Stimulated activated naive B cell treated with anti-CD40 and anti-IgM and Interleukin-4, amounts not matched to agents 10 μg/mL and 1 μg/mL and 100 μg/mL, for 72 hours (primary cell): Measurements from ENCODE around the gene TOGARAM2.

Experiments used
- ATAC-seq, 2 donors: fragments of 150-1000 bp; cut with Tn5 transposase; replicated peaks; 2 replicates each; pipeline ENCODE4 v1.10.0; 2021; ENCODE audit warnings: moderate library complexity in 1 of 2
- DNase-seq: peaks from one replicate; pipeline ENCODE4 v3.0.0; 2021
- H3K27ac Mint-ChIP-seq: one replicate; pipeline ENCODE4 v1.8.0; 2022; ENCODE audit warnings: mild to moderate bottlenecking, mixed read lengths
- H3K27me3 Mint-ChIP-seq, 2 donors: one replicate each; pipeline ENCODE4 v1.8.0; 2022; ENCODE audit warnings: mixed read lengths in 2 of 2
- H3K36me3 Mint-ChIP-seq, 2 donors: one replicate each; pipeline ENCODE4 v1.8.0; 2022; ENCODE audit warnings: mixed read lengths in 2 of 2, mild to moderate bottlenecking in 1 of 2
- H3K4me1 Mint-ChIP-seq, 2 donors: one replicate each; pipeline ENCODE4 v1.8.0; 2022; ENCODE audit warnings: mixed read lengths in 2 of 2, mild to moderate bottlenecking in 1 of 2
- H3K4me3 Mint-ChIP-seq, 2 donors: one replicate each; pipeline ENCODE4 v1.8.0; 2022; ENCODE audit warnings: mild to moderate bottlenecking in 2 of 2, mixed read lengths in 2 of 2, moderate library complexity in 1 of 2
- H3K9me3 Mint-ChIP-seq, 2 donors: one replicate each; pipeline ENCODE4 v1.8.0; 2022; ENCODE audit warnings: mixed read lengths in 2 of 2, mild to moderate bottlenecking in 1 of 2

TOGARAM2 gene

DNA sequence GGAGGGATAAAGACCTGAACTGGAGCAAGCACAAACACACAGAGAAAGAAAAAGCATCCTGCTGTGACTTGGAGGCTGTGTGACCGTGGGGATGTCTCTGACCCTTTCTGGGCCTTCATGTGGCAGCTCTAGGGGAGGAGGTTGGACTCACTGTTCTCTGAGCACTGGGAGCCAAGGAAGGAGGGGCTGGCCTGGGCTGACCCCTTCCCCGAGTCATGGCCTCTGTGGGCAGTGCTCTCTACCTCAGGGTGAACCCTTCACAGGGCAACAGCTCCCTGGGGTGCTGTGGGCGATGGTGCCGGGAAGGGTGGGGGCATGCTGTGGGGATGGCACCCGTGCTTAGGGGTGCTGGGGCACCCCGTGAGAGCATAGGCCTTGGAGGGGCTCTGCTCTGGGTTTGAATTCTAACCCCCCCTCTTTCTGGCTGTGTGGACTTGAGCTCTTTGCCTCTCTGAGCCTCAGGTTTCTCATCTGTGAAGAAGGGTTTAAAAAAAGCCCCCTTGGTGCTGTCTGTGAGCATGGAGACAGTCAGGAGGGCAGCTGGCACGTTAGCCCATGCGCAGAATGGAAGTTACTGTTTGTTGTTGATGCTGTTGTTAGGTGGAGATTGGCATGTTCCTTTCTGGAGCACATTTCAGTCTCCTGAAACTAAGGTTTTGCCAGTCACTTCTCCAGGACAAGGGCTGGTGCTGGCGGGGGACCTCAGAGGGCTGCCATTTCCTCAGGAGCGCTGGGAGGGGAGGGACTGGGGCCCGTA lies 700 bp downstream of the TOGARAM2 start:
- H3K9me3 Mint-ChIP-seq, result peaks cover 0 to 3% of the 10 kb centered on the region in 2 donors
- H3K4me3 Mint-ChIP-seq, result no peak overlapping the region
- DNase-seq (no peak), ATAC-seq (peak in 1 of 2 donors; percentile 36)
- H3K36me3 Mint-ChIP-seq, result no peaks in the 10 kb centered on the region
- no peaks in the 10 kb centered on the region for H3K4me1 Mint-ChIP-seq
- peaks cover 0 to 1% of the 10 kb centered on the region in 2 donors for H3K27me3 Mint-ChIP-seq
- H3K27ac Mint-ChIP-seq, result no peak overlapping the region

GRCh38 chr2:28982381-28982950 lies 1.4 kb downstream of the TOGARAM2 start:
- Mint-ChIP-seq H3K4me3 (no peak overlapping the region), H3K27me3 (no peaks in the 10 kb centered on the region), H3K9me3 (peaks cover 0 to 3% of the 10 kb centered on the region in 2 donors), H3K4me1 (no peaks in the 10 kb centered on the region), H3K36me3 (no peaks in the 10 kb centered on the region), H3K27ac (no peak overlapping the region)
- no peak for ATAC-seq
- no peak for DNase-seq

DNA sequence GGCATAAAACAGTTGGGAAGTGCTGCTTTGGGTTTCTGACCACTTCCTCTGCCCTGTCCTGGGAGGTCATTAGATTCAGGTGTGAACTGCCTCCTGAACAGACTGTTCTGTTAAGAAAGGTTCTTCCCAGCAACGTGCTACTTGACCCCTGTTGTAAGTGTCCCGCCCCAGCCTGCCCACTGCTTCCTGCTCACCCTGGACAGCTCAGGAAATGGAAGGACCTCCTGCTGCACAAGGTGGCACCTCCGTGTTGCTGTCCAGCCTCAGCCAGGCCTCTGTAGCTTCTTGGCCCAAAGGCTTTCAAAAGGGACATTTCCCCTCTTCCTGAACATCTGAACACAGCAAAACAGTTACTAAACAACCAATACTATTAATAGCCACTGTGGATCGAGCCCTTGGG lies 5.3 kb downstream of the TOGARAM2 start:
- Mint-ChIP-seq H3K4me3 (no peak overlapping the region), H3K9me3 (peaks cover 0 to 3% of the 10 kb centered on the region in 2 donors), H3K27me3 (no peaks in the 10 kb centered on the region), H3K4me1 (no peaks in the 10 kb centered on the region), H3K27ac (no peak overlapping the region), H3K36me3 (no peaks in the 10 kb centered on the region)
- DNase-seq (no peak), ATAC-seq (no peak)

- DNase-seq, result no peak
Observed at GRCh38 chr2:28989973-28990372, 8.9 kb downstream of the TOGARAM2 start.

DNA sequence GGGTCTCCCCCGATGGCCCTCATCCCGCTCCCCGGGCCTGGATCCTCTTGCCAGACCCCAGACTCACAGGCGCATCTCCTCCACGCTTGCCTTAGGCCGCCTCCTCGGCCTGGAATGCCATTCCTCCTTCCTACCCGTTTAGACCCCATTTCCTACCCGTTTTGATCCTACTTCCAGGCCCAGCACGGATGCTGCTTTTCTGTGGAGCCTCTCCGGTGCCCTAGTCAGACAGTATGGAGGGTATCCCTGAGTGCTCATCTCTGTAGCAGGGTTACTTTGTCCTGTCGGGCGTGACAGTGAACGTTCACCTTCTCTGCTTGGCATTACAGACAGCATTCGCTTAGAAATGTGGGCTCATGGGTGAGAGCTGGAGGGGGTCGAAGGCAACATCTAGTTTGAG lies 9.3 kb downstream of the TOGARAM2 start:
- H3K36me3 Mint-ChIP-seq, result no peaks in the 10 kb centered on the region
- no peak for ATAC-seq
- H3K4me3 Mint-ChIP-seq, result no peak overlapping the region
- H3K27ac Mint-ChIP-seq, result no peak overlapping the region
- H3K9me3 Mint-ChIP-seq, result no peaks in the 10 kb centered on the region
- no peaks in the 10 kb centered on the region for H3K4me1 Mint-ChIP-seq
- DNase-seq, result no peak
- H3K27me3 Mint-ChIP-seq, result no peaks in the 10 kb centered on the region

More at GRCh38 chr2:28989973-28990372, 8.9 kb downstream of the TOGARAM2 start:
- no peak for ATAC-seq
- Mint-ChIP-seq H3K36me3 (no peaks in the 10 kb centered on the region), H3K27ac (no peak overlapping the region), H3K4me3 (no peak overlapping the region), H3K4me1 (no peaks in the 10 kb centered on the region), H3K9me3 (no peaks in the 10 kb centered on the region), H3K27me3 (no peaks in the 10 kb centered on the region)

DNA sequence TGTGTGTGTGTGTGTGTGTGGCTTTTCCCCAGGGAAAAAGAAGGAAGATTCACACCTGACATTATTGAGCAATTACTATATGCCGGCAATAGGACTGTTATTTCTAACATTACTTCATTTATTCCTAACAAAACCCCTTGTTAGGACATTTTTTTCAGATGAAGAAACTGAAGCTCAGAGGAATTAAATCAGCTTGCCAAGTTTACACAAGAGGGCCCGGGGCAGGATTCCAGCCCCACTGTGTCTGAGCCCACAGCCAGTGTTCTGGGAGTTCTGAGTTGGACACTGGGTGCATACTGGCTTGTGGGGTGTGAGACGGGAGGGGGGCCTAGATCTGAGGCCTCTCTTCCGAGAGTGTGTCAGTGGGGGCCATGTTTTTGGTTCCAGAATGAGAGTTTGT lies 9.9 kb downstream of the TOGARAM2 start:
- H3K9me3 Mint-ChIP-seq, result no peaks in the 10 kb centered on the region

DNA sequence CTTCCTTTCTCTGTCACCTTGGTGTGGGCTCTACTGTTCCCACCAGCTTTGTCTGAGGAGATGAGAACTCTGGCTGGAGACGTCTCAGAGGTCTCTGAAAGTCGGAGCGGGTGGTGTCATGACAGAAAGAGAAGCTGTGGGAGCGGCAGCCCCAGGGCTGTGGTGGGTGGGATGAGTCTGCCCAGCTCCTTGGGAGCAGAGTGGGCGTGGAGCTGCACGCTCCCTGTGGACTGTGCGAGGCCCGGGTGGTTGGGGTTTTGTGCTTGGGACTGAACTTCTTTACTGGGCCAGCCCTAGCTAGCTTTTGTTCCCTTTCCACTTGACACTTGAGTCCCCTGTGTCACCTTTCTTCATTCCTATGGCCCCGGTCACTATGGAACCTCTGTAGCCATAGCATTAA lies 10.4 kb downstream of the TOGARAM2 start:
- DNase-seq, result no peak
- Mint-ChIP-seq H3K27ac (no peak overlapping the region), H3K4me1 (no peaks in the 10 kb centered on the region), H3K4me3 (no peak overlapping the region), H3K9me3 (no peaks in the 10 kb centered on the region), H3K27me3 (no peaks in the 10 kb centered on the region), H3K36me3 (no peaks in the 10 kb centered on the region)
- no peak for ATAC-seq

More for the DNA sequence above, 9.9 kb downstream of the TOGARAM2 start:
- ATAC-seq (no peak), DNase-seq (no peak)
- Mint-ChIP-seq H3K27ac (no peak overlapping the region), H3K4me3 (no peak overlapping the region), H3K4me1 (no peaks in the 10 kb centered on the region), H3K36me3 (no peaks in the 10 kb centered on the region), H3K27me3 (no peaks in the 10 kb centered on the region)

DNA sequence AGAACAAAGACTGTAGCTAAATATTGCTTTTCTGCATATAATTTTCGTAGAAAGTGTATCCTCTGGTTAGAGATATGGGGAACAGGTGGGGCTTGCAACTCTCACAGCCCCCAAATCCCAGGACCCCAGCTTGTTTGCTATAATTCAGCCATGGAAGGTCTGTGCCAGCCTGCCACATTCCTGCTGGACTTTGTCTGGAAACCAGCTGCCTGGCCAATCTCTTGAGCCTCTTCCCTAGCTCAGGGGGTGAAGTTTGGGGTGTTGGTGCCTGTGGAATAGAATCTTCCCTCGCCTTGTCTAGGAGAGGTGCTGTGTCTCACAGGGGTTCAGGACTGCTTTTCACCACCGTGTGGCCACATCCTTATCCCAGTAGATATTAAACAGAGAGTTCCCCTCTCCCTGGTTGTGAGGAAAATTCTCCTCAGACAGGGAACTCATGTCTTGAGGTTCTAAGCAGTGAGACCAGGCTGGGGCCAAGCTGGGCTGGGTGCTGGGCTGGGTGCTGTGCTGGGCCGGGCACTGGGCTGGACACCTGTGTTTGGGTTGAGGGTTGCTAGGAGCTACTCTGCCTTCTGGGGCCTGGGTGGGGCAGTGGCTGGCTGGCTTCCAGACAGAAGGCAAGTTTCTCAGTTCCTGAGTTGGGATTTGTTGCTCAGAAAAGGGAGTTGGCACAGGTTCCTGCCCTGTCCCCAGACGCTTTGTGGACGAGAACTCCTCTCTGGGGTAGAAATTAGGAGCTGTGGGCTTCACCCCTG lies 12.3 kb downstream of the TOGARAM2 start:
- Mint-ChIP-seq H3K27ac (peak overlapping the region; percentile 32), H3K27me3 (peaks cover 5 to 6% of the 10 kb centered on the region in 2 donors), H3K36me3 (no peaks in the 10 kb centered on the region), H3K9me3 (no peaks in the 10 kb centered on the region), H3K4me1 (peaks cover 0 to under 1% of the 10 kb centered on the region in 2 donors), H3K4me3 (no peak overlapping the region)
- ATAC-seq (no peak), DNase-seq (no peak)

DNA sequence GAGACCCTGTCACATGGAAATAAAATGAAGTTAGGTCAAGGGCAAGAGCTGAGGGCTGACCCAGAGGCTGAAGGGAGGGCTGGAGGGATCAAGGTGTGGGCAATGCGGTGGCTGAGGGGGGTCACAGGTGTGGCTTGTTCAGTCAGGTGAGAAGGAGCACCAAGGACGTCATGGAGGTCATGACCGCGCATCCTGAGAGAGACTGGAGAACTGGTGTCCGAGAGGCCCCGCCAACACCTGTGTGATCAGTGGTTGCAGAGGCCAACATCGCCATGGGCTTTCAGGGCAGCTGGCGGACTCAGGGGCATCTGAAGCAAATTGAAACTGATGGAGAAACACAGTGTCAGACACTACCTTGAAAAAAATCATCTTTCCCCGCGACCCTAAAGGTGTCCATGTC lies 13.0 kb downstream of the TOGARAM2 start:
- DNase-seq, result no peak
- no peak for ATAC-seq
- H3K27ac Mint-ChIP-seq, result no peak overlapping the region
- H3K27me3 Mint-ChIP-seq, result peaks cover 5 to 6% of the 10 kb centered on the region in 2 donors
- H3K4me1 Mint-ChIP-seq, result peaks cover 5 to 7% of the 10 kb centered on the region in 2 donors
- no peaks in the 10 kb centered on the region for H3K9me3 Mint-ChIP-seq
- no peaks in the 10 kb centered on the region for H3K36me3 Mint-ChIP-seq
- H3K4me3 Mint-ChIP-seq, result no peak overlapping the region

DNA sequence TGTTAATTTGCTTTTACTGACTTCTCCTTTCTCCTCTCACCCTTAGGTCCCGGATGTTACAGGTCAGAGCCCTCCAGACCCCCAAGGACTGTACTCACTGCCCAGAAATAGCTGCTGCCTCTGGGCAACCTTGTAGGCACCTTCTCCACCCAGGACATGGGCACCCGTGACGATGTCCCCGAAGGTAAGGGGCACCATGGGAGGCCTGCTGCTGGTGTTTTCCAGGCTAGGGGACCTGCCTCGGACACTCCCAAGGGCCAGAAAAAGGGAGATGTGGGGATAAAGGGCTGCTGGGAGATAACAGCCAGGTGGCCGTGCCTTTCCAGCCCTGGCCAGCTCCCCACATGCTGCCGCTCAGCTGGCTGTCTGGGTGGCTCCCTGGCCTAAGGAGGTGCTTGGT lies 13.6 kb downstream of the TOGARAM2 start:
- peaks cover 7 to 10% of the 10 kb centered on the region in 2 donors for H3K4me1 Mint-ChIP-seq
- H3K4me3 Mint-ChIP-seq, result no peak overlapping the region
- peaks cover 5 to 6% of the 10 kb centered on the region in 2 donors for H3K27me3 Mint-ChIP-seq
- no peaks in the 10 kb centered on the region for H3K36me3 Mint-ChIP-seq
- no peak for DNase-seq
- no peak overlapping the region for H3K27ac Mint-ChIP-seq
- no peak for ATAC-seq
- no peaks in the 10 kb centered on the region for H3K9me3 Mint-ChIP-seq

DNA sequence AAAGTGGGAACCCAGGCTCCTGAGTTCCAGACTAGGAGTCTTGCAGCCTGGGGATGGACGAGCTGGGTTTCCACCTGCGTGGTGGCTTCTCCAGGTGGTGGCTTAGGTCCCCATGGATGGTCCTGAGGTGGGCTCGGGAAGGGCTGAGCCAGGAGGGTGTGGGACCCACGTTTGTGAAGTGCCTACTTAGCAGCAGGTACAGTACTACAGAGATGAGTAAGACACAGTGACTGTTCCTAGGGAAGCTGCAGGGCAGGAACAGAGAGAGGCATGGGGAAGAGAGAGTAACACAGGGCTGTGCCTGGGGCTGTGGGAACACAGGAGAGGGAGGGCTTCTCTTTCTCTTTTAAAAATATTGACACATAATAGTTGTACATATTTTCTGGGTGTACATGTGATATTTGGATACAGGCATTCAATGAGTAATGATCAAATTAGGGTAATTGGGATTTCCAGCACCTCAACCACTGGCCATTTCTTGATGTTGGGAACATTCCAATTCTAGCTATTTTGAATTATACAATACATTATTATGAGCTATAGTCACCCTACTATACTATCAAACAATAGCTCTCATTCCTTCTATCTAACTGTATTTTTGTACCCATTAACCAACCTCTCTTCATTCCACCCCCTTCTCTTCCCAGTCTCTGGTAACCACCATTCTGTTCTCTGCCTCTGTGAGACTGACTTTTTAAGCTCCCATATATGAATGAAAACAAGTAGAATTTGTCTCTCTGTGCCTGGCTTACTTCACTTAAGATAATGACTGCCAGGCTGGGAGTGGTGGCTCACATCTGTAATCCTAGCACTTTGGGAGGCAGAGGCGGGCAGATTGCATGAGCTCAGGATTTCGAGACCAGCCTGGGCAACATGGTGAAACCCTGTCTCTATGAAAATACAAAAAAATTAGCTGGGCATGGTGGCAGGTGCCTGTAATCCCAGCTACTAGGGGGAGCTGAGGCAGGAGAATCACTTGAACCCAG lies 15.0 kb downstream of the TOGARAM2 start:
- H3K4me3 Mint-ChIP-seq, result no peak overlapping the region
- DNase-seq (no peak), ATAC-seq (no peak)
- H3K27me3 Mint-ChIP-seq, result peaks cover 5 to 6% of the 10 kb centered on the region in 2 donors
- H3K4me1 Mint-ChIP-seq, result peaks cover 18 to 21% of the 10 kb centered on the region in 2 donors
- H3K27ac Mint-ChIP-seq, result no peak overlapping the region
- peaks cover 0 to 4% of the 10 kb centered on the region in 2 donors for H3K36me3 Mint-ChIP-seq
- peaks cover 0 to 3% of the 10 kb centered on the region in 2 donors for H3K9me3 Mint-ChIP-seq

DNA sequence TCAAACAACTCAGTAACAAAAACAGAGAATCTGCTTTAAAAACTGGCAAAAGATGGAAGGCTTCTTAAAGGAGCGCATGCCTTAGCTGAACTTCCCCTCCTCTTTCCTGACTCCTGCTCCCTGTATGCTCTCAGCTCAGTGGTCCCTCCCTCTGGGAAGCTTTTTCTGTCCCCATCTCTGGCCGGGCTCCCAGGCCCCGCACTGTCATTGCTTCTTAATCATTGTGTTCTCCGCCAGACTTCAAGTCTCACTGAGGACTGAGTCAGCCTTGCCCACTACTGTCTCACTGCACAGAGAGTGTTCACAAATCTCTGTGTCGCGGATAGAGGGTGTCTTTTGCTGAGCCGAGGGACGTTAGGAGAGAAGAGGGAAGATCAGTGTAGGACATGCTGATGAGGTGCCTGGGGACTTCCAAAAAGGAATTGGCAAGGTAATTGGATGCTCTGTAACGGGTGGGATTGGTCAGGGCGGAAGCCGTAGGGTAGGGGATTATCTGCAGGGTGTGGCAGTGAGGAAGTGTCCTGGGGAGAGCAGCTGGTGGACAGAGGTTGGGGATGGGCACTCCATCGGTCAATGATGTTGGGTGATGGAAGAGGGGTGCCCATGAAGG lies 16.2 kb downstream of the TOGARAM2 start:
- Mint-ChIP-seq H3K27ac (no peak overlapping the region), H3K27me3 (peaks cover 5 to 6% of the 10 kb centered on the region in 2 donors), H3K4me1 (peaks cover 18 to 21% of the 10 kb centered on the region in 2 donors), H3K9me3 (peaks cover 0 to 3% of the 10 kb centered on the region in 2 donors), H3K36me3 (peaks cover 0 to 4% of the 10 kb centered on the region in 2 donors), H3K4me3 (no peak overlapping the region)
- DNase-seq (no peak), ATAC-seq (no peak)

DNA sequence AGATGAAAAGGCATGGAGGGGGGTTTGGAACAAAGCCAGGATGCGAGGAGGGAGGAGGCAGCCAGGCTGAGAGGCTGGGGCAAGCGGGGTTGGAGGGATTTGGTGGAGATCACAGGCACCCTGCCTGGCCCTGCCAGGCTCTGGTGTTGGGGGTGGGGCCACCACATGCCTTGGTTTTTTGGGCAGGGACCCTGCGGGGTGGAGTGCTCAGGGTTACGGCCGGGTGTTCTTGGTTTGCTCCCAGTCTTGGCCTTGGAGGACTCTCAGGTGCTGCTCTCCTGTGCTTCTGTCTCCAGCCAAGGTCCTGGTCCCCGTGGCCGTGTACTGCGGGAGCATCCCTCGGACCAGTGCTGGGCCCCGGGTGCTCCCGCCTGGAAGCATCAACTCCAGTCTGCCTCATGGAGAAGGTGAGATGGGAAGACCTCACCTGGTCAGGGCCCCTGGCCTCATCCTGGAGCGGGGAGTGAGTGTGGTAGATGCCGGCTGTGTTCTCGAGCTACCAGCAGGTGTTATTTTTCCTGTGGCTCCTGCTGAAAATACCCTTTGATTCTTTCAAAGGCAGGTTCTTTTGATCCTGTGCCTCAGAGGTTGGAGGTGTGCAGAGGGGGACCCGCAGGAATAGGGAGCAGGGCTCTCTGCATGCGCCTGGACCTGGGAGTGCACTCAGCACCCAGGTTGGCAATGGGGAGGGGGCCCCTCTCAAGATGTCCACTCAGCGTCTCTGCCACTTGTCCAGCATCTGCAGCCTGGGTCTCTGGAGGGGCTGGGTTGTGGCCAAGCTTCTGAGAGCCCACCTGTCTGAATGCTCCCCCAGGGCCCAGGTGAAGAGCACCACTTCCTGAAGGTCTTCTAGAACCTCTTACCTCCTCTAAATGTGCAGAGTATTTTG lies 17.0 kb downstream of the TOGARAM2 start:
- Mint-ChIP-seq H3K4me1 (peaks cover 18 to 21% of the 10 kb centered on the region in 2 donors), H3K27ac (peak overlapping the region; percentile 87), H3K9me3 (peaks cover 0 to 3% of the 10 kb centered on the region in 2 donors), H3K4me3 (no peak overlapping the region), H3K36me3 (peaks cover 0 to 4% of the 10 kb centered on the region in 2 donors), H3K27me3 (peaks cover 5 to 6% of the 10 kb centered on the region in 2 donors)
- DNase-seq (no peak), ATAC-seq (no peak)
